ENCODE data around the gene FGF19.

Gene FGF19

DNA sequence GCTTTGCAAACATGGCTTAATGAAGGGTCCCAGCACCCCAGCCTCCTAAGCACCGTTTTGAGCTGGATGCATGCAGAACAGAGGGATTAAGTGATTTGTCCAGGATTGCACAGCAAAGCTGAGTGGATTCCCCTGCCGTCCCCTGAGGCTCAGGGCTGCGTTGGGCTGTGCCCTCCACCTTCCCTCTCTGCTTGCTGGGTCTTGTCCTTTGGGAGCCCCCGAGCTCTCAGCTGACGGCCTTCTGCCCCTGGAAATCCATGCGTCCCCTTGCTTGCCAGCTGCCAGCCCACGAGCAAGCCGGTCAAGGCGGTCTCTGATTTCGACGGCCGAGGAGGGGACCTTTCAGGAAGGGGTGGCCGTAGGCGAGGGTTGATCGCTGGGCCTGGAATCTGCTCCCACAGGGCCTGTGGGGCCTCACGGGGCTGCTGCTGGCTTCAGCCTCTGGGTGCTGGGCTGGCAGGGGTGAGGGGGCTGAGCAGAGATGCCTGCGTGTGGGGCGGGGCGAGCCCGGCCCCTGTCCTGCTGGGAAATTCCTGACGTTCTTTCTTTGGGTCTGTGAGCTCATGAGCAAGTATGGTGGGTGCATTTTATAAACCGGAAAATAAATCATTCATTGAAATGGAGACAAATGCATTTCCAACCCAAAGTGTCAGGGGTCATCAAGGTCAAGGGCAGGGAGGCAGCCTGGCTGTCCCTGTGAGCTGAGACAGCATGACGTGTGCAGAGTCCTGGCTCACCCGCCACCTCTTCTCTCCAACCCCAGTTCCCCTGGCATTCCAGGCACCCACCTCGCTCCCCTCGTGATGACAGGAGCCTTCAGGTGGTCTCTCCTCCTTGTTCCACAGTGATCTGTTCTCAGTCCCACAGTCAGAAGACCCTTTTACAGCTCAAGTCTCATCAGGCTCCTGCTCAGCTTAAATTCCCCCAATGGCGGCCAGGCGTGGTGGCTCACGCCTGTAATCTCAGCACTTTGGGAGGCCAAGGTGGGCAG is 43.2 kb upstream of the FGF19 start:
- DNase-seq (ENCODE audit: low read depth) = no peak
- TF ChIP-seq, protein P1, sequence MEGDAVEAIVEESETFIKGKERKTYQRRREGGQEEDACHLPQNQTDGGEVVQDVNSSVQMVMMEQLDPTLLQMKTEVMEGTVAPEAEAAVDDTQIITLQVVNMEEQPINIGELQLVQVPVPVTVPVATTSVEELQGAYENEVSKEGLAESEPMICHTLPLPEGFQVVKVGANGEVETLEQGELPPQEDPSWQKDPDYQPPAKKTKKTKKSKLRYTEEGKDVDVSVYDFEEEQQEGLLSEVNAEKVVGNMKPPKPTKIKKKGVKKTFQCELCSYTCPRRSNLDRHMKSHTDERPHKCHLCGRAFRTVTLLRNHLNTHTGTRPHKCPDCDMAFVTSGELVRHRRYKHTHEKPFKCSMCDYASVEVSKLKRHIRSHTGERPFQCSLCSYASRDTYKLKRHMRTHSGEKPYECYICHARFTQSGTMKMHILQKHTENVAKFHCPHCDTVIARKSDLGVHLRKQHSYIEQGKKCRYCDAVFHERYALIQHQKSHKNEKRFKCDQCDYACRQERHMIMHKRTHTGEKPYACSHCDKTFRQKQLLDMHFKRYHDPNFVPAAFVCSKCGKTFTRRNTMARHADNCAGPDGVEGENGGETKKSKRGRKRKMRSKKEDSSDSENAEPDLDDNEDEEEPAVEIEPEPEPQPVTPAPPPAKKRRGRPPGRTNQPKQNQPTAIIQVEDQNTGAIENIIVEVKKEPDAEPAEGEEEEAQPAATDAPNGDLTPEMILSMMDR (IDR thresholded peaks at IDR 0.05; ENCODE audit: low read depth, low read length, missing control alignments) = no peak
- no peak overlapping the region for H3K4me3 ChIP-seq (ENCODE audit: low read depth, low read length)

DNA sequence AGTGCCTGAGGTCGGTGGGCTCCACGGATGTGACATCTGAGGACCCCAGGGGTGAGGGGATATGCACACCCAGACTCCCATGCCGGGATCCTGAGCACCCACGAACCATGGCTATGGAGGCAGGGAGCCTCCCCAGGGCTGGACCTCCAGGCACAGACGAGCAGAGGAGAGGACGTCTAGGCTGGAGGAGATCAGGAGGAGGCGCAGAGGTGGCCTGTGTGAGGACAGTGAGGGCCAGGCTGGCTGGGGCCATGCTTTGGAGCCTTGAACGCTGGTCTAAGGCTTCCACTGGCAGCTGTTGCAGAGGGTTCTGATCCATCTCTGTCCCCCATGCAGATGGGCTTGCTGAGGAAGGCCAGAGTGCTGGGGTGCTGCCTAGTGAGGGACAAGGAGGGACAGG is 42.3 kb upstream of the FGF19 start:
- H3K4me3 ChIP-seq (ENCODE audit: low read depth, low read length) = no peak overlapping the region
- no peak for DNase-seq (ENCODE audit: low read depth)
- TF ChIP-seq, protein P1 (IDR thresholded peaks at IDR 0.05; ENCODE audit: low read depth, low read length, missing control alignments) = no peak

DNA sequence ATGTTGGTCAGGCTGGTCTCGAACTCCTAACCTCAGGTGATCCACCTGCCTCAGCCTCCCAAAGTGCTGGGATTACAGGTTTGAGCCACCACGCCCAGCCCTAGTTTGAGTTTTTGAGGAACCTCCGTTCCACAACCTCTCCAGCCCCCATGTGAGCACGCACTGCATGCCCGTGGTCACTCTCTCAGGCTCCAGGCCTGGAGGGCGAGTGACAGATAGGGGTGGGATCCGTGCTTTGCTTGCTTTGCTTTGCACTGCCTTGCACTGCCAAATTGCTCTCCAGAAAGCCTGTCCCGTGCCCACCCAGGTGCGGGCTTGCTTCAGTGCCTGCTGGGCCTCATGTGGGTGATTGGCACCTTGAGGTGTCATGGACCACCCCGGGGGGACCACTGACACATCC is 41.4 kb upstream of the FGF19 start:
- TF ChIP-seq, protein P1 (IDR thresholded peaks at IDR 0.05; ENCODE audit: low read depth, low read length, missing control alignments) = no peak
- DNase-seq (ENCODE audit: low read depth) = no peak
- no peak overlapping the region for H3K4me3 ChIP-seq (ENCODE audit: low read depth, low read length)

DNA sequence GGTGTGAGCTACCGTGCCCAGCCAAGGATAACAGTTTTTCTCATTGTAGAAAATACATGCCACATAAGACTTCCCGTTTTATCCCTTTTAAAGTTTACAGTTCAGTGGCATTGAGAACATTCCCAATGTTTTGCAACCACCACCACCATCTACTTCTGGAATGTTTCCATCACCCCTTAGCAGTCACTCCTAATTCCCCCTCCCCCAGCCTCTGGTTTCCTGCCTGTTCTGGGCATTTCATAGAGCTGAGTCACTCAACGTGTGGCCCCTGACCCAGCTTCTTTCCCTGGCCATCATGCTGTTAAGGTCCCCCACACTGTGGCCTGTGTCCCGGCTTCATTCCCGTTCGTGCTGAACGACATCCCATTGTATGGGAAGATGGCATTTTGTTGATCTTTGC is 40.6 kb upstream of the FGF19 start:
- no peak for DNase-seq (ENCODE audit: low read depth)
- TF ChIP-seq, protein P1 (IDR thresholded peaks at IDR 0.05; ENCODE audit: low read depth, low read length, missing control alignments) = no peak
- no peak overlapping the region for H3K4me3 ChIP-seq (ENCODE audit: low read depth, low read length)

DNA sequence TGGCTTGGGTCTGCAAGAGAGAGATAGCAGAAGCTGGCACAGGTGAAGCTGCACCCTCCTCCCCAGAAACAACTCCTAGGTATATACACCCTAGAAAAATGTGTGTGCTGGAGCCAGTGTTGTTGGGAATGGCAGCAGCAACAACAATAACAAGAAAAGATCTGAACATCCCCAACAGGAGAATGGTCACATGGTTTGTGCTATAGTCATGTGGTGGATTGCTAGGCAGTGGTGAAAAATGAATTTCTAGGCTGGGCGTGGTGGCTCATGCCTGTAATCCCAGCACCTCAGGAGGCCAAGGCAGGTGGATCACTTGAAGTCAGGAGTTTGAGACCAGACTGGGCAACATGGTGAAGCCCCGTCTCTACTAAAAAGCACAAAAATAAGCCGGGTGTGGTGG is 31.0 kb upstream of the FGF19 start:
- TF ChIP-seq, protein P1 (IDR thresholded peaks at IDR 0.05; ENCODE audit: low read depth, low read length, missing control alignments) = no peak
- no peak for DNase-seq (ENCODE audit: low read depth)
- no peak overlapping the region for H3K4me3 ChIP-seq (ENCODE audit: low read depth, low read length)

DNA sequence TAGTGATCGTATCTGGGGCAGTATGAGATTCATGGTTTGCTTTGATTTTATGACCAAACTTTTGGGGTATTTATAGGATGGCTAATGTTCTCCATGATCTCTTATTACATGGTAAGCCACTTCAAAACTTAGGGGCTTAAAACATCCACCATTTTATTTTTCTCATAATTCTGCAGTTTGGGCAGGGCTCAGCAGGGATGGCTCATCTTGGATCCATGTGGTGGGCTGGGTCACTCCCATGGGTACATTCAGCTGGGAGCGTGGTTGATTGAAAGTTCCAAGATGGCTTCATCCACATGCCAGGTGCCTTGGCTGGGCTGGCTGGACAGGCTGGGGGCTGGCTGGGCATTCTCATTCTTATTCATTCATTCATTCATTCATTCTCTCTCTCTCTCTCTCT is 30.5 kb upstream of the FGF19 start:
- H3K4me3 ChIP-seq (ENCODE audit: low read depth, low read length) = no peak overlapping the region
- DNase-seq (ENCODE audit: low read depth) = no peak
- TF ChIP-seq, protein P1 (IDR thresholded peaks at IDR 0.05; ENCODE audit: low read depth, low read length, missing control alignments) = no peak

DNA sequence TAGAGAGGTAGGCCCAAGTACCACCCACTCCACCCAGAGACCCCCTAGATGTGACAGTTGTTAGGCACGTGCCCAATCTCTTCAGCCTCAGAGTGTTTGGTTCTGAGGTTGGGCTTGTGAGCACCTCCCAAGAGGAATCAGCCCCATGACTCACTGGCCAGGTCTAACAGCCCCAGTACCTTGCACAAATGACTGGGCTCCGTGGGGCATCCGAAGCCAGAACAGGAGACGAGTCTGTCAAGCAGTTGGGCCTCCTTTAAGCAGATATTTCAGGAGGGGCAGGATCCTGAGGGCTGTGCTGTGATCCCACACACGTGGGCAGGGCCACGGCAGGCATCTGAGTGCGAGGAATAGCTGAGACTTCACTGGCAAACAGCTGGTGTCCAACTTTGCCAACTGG is 29.1 kb upstream of the FGF19 start:
- TF ChIP-seq, protein P1 (IDR thresholded peaks at IDR 0.05; ENCODE audit: low read depth, low read length, missing control alignments) = no peak
- no peak for DNase-seq (ENCODE audit: low read depth)

More for the DNA sequence above, 29.1 kb upstream of the FGF19 start:
- H3K4me3 ChIP-seq (ENCODE audit: low read depth, low read length) = no peak overlapping the region

Data from GM12864 (cell line).